Renal cortex interstitium (tissue), 11 donors: ENCODE results near the gene EPC2. TPM values are rescaled to one million over a fixed set of nuclear protein-coding genes. Genes with fewer than 3 reads are reported as not detected.
A peak's percentile ranks its signal among the peaks of the same experiment; 100 is the strongest.

Experiments
- DNase-seq, 11 donors: peaks; one replicate each; pipeline ENCODE4 v3.0.0-alpha.2; 2013; ENCODE audit warnings: low read depth in 9 of 11, low spot score in 4 of 11; ENCODE audit errors: extremely low read depth in 1 of 11
- polyA plus RNA-seq, 3 donors: library from polyadenylated mRNA; unstranded; fragments of 120-200 nt; gene quantifications; one replicate each; pipeline ENCODE4 v1.2.1, GENCODE V29; 2013; ENCODE audit not compliant: insufficient read length in 3 of 3

The EPC2 gene
- polyA plus RNA-seq, 3 donors: 45.1 to 56.9 (median 48.7) TPM

GRCh38 chr2:148704247-148704646, 59.7 kb downstream of the EPC2 start:
- no peak for DNase-seq

- no peak for DNase-seq
Observed at GRCh38 chr2:148716378-148716920, 71.9 kb downstream of the EPC2 start.

GRCh38 chr2:148718039-148718438, 73.5 kb downstream of the EPC2 start:
- no peak for DNase-seq

- no peak for DNase-seq
Observed at GRCh38 chr2:148719195-148719749, 74.7 kb downstream of the EPC2 start.

GRCh38 chr2:148719941-148720436, 75.4 kb downstream of the EPC2 start:
- no peak for DNase-seq

- peak in 5 of 11 donors; percentile 7 to 25 (median 13) for DNase-seq
Observed at GRCh38 chr2:148720501-148721001, 76.0 kb downstream of the EPC2 start.

GRCh38 chr2:148721520-148721931, 77.0 kb downstream of the EPC2 start:
- no peak for DNase-seq

GRCh38 chr2:148721991-148722777, 77.6 kb downstream of the EPC2 start:
- no peak for DNase-seq

GRCh38 chr2:148725564-148725963, 81.0 kb downstream of the EPC2 start:
- no peak for DNase-seq

- DNase-seq: no peak
Observed at GRCh38 chr2:148726228-148726627, 81.7 kb downstream of the EPC2 start.

- DNase-seq: no peak
Observed at GRCh38 chr2:148730085-148730484, 85.5 kb downstream of the EPC2 start.

GRCh38 chr2:148737742-148738141, 93.2 kb downstream of the EPC2 start:
- no peak for DNase-seq

- DNase-seq: no peak
Observed at GRCh38 chr2:148739454-148740105, 95.0 kb downstream of the EPC2 start.

GRCh38 chr2:148742373-148742772, 97.8 kb downstream of the EPC2 start:
- no peak for DNase-seq

GRCh38 chr2:148745151-148745851, 100.8 kb downstream of the EPC2 start:
- DNase-seq: no peak

- DNase-seq: no peak
Observed at GRCh38 chr2:148746973-148747372, 102.4 kb downstream of the EPC2 start.

GRCh38 chr2:148751907-148752306, 107.4 kb downstream of the EPC2 start:
- no peak for DNase-seq

GRCh38 chr2:148752977-148753376, 108.4 kb downstream of the EPC2 start:
- DNase-seq: no peak

- peak in 3 of 11 donors; percentile 1 to 5 (median 4) for DNase-seq
Observed at GRCh38 chr2:148754864-148755263, 110.3 kb downstream of the EPC2 start.
